AG09309 (cell line): ENCODE data around the gene GNAZ.

Source experiments
- DNase-seq: peaks from one replicate; pipeline ENCODE4 v3.0.0-alpha.2; 2010; ENCODE audit warnings: low read depth
- H3K4me3 ChIP-seq: 2 replicates; pipeline ENCODE4 v1.5.1; 2011; ENCODE audit warnings: mild to moderate bottlenecking, low read depth, low read length, moderate library complexity; ENCODE audit not compliant: control insufficient read depth
- CTCF ChIP-seq: IDR thresholded peaks from 2 replicates; pipeline ENCODE4 v1.5.1; 2011; ENCODE audit warnings: mild to moderate bottlenecking, low read depth, low read length, inconsistent platforms; ENCODE audit not compliant: insufficient read depth, control insufficient read depth; ENCODE audit errors: missing control alignments

The GNAZ gene

GRCh38 chr22:23079240-23079768, 9.0 kb downstream of the GNAZ start:
- no peak for TF ChIP-seq CTCF
- H3K4me3 ChIP-seq, result no peak overlapping the region
- no peak for DNase-seq

- no peak overlapping the region for H3K4me3 ChIP-seq
- no peak for DNase-seq
- no peak for TF ChIP-seq CTCF
Measured at GRCh38 chr22:23079814-23080521, 9.6 kb downstream of the GNAZ start.

- no peak for TF ChIP-seq CTCF
- no peak overlapping the region for H3K4me3 ChIP-seq
- no peak for DNase-seq
Measured at GRCh38 chr22:23080613-23081290, 10.4 kb downstream of the GNAZ start.

GRCh38 chr22:23082534-23083314, 12.4 kb downstream of the GNAZ start:
- DNase-seq, result no peak
- no peak overlapping the region for H3K4me3 ChIP-seq
- no peak for TF ChIP-seq CTCF

- no peak for DNase-seq
- H3K4me3 ChIP-seq, result no peak overlapping the region
- TF ChIP-seq CTCF, result no peak
Measured at GRCh38 chr22:23083315-23084021, 13.1 kb downstream of the GNAZ start.
